NCI-H345 treated with DMSO at 0.1 percent for 48 hours (cell line): Measurements from ENCODE around the gene NEO1.
"Not testable (repeated sequence)": the region's sequence is repeated elsewhere in the genome, so short reads cannot be mapped to it uniquely, and the experiment has no call there.

Experiments used
- DNase-seq: peaks from one replicate; lab custom pipeline; 2025; ENCODE audit not compliant: unreplicated experiment; lab: John Stamatoyannopoulos, UW

The NEO1 gene

DNA sequence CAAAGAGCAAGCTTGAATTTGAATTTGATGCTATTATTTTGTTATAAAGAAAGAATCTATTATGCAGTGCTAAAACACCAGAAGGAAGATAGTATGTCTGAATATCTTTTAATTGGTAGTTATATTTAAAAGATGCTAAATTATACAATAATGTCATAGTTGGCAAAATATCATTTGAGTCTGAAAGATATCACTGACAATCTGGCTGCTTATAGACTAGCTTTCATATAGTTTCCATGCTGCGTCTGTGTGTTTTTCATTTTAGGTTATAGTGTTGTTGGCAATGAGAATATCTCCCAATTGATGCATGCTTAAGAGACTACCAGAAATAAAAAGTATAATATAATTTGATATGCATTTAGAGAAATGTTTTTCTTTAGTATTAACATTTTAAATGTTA lies 142.9 kb downstream of the NEO1 start:
- DNase-seq = no peak

GRCh38 chr15:73196113-73196512 lies 143.8 kb downstream of the NEO1 start:
- no peak for DNase-seq

GRCh38 chr15:73200339-73200738 lies 148.1 kb downstream of the NEO1 start:
- DNase-seq = no peak

DNA sequence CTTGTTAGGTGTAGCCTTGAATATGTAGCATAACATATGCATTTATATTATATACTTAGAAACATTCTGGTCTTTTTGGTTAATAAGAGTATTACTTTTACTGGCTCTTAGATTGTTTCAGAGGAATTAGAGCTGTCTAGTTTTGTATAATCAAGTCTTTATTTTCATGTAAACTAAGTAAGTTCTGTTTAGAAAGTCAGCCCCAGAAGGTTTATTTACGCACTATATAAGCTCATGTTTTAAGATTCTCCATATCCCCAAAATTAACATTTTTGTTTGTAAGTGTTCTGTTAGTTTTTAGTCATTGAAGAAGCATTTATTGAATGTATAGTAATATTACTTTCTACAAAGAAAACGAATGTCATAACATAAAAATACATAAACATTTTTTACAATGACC lies 158.4 kb downstream of the NEO1 start:
- no peak for DNase-seq

- DNase-seq = no peak
These were observed 160.2 kb downstream of the NEO1 start for GRCh38 chr15:73212424-73212823.

- DNase-seq = not testable (repeated sequence)
These were observed 169.2 kb downstream of the NEO1 start for GRCh38 chr15:73221450-73221849.

- no peak for DNase-seq
These were observed 173.2 kb downstream of the NEO1 start for GRCh38 chr15:73225358-73226015.

DNA sequence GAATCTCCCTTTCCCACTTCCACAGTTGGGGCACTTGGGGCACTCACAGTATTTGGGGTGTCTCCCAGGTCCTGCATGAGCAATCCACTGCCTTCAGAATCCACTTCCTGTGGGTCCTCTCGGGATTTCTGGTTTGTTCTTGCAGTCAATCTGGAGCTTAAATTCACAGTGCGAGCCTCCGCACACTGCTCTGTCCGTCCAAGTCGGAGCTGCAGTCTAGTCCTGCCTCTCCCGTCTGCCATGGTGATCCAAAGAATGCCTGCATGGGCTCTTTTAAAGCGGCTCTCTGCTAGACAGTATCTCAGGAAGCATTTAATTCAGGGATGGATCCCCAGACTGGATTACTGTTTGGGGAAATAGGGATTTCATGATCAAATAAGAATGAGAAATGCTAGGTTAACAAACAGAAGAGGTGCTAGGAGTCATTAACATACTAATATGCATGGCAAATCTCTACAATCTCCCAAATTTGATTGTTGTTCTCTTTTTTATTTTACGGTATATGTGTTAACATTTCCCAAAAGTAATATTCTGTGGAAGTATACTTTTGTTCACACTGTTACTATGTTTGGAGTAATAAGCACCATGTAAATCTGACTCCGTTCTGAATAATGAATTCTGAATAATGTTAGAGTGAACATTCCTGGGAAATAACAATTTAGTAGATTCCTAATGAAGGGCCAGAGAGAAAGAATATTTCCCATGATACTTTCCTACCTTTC lies 174.0 kb downstream of the NEO1 start:
- no peak for DNase-seq

DNA sequence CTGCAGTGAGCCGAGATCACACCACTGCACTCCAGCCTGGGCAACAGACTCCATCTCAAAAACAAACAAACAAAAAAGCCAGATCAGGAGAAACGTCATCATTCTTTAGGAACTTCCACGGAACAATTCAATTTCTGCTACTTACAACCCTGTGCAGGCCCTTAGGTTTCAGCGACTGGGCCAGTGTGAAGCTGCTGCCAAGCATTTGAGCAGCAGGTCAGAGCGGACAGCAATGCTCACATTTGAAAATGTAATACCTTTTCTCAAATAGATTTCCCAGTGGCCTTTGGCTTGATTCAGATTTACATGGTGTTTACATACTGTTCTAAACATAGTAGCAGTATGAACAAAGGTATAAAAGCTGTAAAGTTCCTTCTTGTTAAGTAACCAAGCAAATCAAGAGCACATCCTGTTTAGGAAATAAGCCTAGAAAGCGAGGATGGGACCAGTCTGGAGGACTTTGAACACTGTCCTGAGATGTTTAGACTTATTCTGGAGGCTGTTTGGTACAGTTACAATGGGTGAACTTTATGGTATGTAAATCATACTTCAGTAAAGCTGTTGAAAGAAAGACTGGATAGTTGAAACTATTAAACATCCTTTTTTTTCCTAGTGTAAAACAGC lies 175.3 kb downstream of the NEO1 start:
- DNase-seq = no peak

DNA sequence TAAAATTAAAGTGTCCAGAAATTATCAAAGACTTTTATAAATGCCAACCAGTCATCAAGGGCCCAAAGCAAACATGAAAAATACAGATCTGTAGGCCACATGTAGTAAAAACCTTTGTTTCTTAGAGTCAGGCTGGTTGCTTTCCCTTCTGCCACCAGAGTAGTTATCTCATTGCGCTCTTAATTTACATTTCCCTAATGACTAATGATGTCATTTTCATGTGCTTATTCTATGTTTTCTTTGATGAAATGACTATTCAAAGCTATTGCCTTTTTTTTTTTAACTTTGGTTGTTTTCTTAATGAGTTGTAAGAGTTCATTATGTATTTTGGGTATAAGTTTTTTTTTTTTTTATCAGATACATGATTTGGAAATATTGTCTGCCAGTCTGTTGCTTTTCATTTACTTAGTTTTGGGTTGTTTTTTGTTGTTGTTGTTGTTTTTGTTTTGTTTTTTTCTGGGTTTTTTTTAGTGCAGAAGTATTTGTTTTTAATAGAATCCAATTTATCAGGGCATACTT lies 175.9 kb downstream of the NEO1 start:
- DNase-seq = no peak

DNA sequence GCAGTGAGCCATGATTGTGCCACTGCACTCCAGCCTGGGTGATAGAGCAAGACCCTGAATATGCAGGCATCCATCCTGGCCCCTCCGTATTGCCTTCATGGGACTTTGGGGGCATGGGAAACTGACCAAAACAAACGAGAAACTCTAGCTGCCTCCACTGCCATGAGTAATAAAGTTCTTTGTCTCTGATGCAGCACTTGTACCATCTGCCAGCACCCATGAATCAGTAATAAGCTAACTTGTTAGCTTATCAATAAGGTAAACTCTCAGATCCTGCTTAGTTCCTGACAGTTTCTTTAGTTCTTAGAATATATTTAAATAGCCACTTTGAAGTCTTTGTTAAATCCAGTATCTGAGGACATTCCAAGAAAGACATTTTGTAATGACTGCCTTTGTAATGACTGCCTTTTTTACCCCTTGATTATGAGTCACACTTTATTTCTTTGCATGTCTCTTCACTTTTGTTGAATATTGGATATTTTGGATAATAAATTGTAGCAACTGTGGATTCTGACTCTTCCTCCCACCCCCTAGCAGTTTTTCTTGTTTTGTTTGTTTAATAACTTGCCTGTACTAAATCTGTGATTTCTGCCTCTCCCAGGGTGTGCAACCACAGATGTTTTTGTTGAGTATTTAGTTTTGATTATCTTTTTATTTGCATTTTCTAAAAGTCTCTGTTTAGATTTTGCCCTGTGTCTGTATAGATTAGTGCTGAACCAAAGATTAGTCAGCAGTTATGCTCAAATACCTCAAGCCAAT lies 179.6 kb downstream of the NEO1 start:
- no peak for DNase-seq

DNA sequence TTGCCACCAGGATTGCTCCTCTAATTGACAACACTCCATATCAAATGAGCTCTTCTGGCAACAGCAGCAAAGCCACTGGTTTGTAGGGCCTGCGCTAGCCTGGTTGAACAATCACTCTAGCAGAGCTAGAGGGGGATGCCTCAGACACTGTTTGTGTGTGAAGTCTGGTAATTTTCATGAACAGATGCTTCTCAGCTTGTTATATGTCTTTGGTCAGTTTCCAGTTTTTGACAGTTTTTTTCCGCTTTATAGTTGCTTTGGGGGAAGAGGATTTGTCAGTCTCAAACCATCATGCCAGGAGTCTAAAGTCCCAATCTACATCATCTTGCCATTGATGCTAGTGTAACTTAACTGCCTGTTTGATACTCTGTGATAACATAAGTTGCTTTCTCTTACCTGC lies 180.5 kb downstream of the NEO1 start:
- no peak for DNase-seq

GRCh38 chr15:73233623-73234022 lies 181.4 kb downstream of the NEO1 start:
- DNase-seq = no peak

- no peak for DNase-seq
These were observed 185.6 kb downstream of the NEO1 start for GRCh38 chr15:73237910-73238309.

GRCh38 chr15:73239564-73240215 lies 187.4 kb downstream of the NEO1 start:
- DNase-seq = no peak

DNA sequence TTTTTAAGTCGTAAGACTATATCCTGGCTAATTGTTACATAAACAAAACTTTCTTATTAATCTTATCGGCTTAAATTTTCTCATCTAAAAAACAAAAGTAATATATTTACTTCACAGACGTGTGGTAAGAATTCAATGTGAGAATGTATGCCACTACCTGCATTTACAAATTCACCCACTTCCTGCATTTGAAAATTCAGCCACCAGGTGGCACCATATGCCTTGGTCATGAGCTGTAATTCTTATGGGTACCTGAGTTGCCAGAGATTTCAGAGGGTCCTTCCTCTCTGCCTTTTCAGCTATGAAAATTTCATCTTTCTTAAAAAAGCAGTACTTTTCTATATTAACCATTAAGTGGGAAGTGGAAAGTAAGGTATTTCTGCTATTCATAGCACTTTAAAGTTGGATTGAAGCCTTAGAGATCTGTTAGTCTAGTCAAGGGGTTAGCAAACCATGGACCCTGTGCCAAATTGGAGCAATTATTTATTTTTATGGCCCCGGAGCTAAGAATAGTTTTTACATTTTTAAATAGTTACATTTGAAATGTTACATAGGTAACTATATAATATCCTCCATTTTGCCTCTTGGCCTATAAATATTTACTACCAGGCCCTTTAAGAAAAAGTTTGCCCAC lies 188.7 kb downstream of the NEO1 start:
- peak; percentile 31 for DNase-seq

- DNase-seq = no peak
These were observed 192.1 kb downstream of the NEO1 start for GRCh38 chr15:73244333-73244732.

DNA sequence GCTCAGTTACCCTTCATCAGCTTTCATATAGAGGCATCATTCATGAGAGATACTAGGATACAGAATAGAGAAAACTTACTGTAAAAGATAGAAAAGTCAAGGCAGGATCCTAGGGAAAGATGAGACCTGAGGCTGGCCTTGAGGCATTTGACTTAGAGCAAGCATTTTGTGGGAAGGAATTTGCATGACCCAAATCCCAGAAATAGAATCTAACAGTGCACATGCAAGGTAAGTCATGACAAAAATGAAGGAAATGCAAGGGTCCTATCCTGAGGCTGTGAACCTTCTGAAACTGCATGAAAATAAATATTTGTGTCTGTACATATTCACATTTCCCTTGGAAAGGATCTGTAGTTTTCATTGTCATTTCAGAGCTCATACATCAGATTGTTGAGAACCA lies 194.2 kb downstream of the NEO1 start:
- DNase-seq = no peak

- DNase-seq = no peak
These were observed 194.6 kb downstream of the NEO1 start for GRCh38 chr15:73246898-73247297.

DNA sequence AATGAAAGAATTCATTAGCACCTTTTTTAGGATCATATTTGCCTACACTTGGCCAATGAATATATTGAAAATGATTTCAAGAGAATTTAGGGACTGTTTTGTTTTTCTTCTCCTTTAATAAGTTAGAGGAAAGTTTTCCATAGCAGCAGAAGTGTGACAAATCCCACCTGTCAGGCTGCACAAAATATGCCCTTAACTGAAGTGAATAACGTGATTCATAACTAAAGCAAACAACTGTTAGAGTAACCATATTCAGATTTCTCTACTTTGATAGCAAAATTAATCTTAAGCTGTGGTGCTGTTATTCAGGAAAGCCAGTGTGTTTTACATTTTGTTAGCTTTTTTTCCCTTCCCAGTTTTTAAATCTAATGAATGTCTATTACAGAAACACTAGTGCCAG lies 195.1 kb downstream of the NEO1 start:
- DNase-seq = no peak
